ENCODE data around the gene XAF1. TPM values are rescaled to one million over a fixed set of nuclear protein-coding genes. Genes with fewer than 3 reads are reported as not detected.
A peak's percentile ranks its signal among the peaks of the same experiment; 100 is the strongest.
"Not testable (repeated sequence)": the region's sequence is repeated elsewhere in the genome, so short reads cannot be mapped to it uniquely, and the experiment has no call there.

The XAF1 gene
- total RNA-seq (2014; rRNA removed; shearing (Covaris generic)) = 0.12 TPM in 1 of 2 replicates, not detected in the other
- polyA plus RNA-seq (2014; cell fraction: nucleus; rRNA removed) = not detected in 2 replicates

GRCh38 chr17:6755731-6756184, at the start of gene XAF1:
Gene XAF1 (plus strand): TSS chr17:6756046. CDS start chr17:6756079, 33 bp downstream.
- DNase-seq (ENCODE audit: extremely low read depth, low read depth) = no peak

- DNase-seq (ENCODE audit: extremely low read depth, low read depth) = no peak
These were observed 49.3 kb upstream of the XAF1 start for GRCh38 chr17:6706499-6706898.

GRCh38 chr17:6706996-6707395, 48.9 kb upstream of the XAF1 start:
- no peak for DNase-seq (ENCODE audit: extremely low read depth, low read depth)

- DNase-seq (ENCODE audit: extremely low read depth, low read depth) = no peak
These were observed 47.4 kb upstream of the XAF1 start for GRCh38 chr17:6708357-6708961.

- no peak for DNase-seq (ENCODE audit: extremely low read depth, low read depth)
These were observed 45.5 kb upstream of the XAF1 start for GRCh38 chr17:6710317-6710716.

- DNase-seq (ENCODE audit: extremely low read depth, low read depth) = no peak
These were observed 44.7 kb upstream of the XAF1 start for GRCh38 chr17:6711081-6711674.

- no peak for DNase-seq (ENCODE audit: extremely low read depth, low read depth)
These were observed 44.2 kb upstream of the XAF1 start for GRCh38 chr17:6711681-6712057.

- no peak for DNase-seq (ENCODE audit: extremely low read depth, low read depth)
These were observed 43.6 kb upstream of the XAF1 start for GRCh38 chr17:6712058-6712853.

- no peak for DNase-seq (ENCODE audit: extremely low read depth, low read depth)
These were observed 43.1 kb upstream of the XAF1 start for GRCh38 chr17:6712854-6713129.

- no peak for DNase-seq (ENCODE audit: extremely low read depth, low read depth)
These were observed 42.5 kb upstream of the XAF1 start, which contains the start of gene SLC13A5 for GRCh38 chr17:6713130-6713917. Gene SLC13A5 (minus strand): TSS chr17:6713369. CDS start chr17:6713333, 36 bp downstream.

- DNase-seq (ENCODE audit: extremely low read depth, low read depth) = no peak
These were observed 42.0 kb upstream of the XAF1 start for GRCh38 chr17:6713918-6714271.

- no peak for DNase-seq (ENCODE audit: extremely low read depth, low read depth)
These were observed 41.5 kb upstream of the XAF1 start for GRCh38 chr17:6714315-6714874.

GRCh38 chr17:6716736-6717135, 39.1 kb upstream of the XAF1 start:
- no peak for DNase-seq (ENCODE audit: extremely low read depth, low read depth)

- no peak for DNase-seq (ENCODE audit: extremely low read depth, low read depth)
These were observed 34.1 kb upstream of the XAF1 start for GRCh38 chr17:6721744-6722143.

GRCh38 chr17:6724009-6724408, 31.8 kb upstream of the XAF1 start:
- no peak for DNase-seq (ENCODE audit: extremely low read depth, low read depth)

GRCh38 chr17:6729531-6729930, 26.3 kb upstream of the XAF1 start:
- no peak for DNase-seq (ENCODE audit: extremely low read depth, low read depth)

- DNase-seq (ENCODE audit: extremely low read depth, low read depth) = not testable (repeated sequence)
These were observed 9.2 kb upstream of the XAF1 start for GRCh38 chr17:6746665-6747064.

- DNase-seq (ENCODE audit: extremely low read depth, low read depth) = no peak
These were observed 7.2 kb upstream of the XAF1 start for GRCh38 chr17:6748617-6749016.

- no peak for DNase-seq (ENCODE audit: extremely low read depth, low read depth)
These were observed 6.3 kb upstream of the XAF1 start for GRCh38 chr17:6749519-6749918.

- DNase-seq (ENCODE audit: extremely low read depth, low read depth) = peak; percentile 9
These were observed 3.6 kb upstream of the XAF1 start for GRCh38 chr17:6752068-6752909.
